Inflammatory macrophage treated with lipopolysaccharide for 1 hour (primary cell): ENCODE measurements around the gene ZNF646.

ENCODE experiments used
- DNase-seq, 2 donors: peaks; one replicate each; pipeline ENCODE4 v3.0.0-alpha.2; 2020 to 2022

Gene ZNF646

DNA sequence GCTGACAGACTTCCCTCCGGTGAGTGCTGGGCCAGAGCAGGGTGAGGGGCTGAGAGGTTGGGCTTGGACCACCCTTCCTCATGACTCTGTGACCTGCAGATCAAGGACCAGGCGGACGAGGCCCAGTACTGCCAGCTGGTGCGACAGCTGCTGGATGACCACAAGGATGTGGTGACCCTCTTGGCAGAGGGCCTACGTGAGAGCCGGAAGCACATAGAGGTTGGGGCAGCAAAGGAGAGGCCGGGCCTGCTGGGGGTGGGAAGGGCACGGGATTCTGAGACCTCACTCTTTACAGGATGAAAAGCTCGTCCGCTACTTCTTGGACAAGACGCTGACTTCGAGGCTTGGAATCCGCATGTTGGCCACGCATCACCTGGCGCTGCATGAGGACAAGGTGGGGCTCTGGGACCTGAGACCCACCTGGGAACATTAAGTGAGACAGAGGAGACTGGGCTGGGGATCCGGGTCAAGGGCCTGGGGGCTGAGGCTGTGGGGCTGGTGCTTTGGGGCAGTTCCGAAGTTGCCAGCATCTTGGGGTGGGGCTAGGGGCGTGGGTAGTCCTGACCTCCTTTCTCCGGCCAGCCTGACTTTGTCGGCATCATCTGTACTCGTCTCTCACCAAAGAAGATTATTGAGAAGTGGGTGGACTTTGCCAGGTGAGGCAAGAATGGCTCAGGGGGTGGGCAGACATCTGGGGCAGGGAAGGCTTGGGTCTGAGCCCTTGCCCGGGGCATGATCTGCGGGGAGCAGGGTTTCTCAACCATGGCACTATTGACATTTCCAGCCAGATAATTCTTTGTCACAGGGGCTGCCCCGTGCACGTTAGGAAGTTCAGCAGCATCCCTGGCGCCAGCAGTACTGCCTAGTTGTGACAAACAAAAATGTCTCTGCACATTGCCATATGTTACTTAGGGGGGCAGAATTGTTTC, 36.1 kb downstream of the ZNF646 start:
- no peak for DNase-seq

DNA sequence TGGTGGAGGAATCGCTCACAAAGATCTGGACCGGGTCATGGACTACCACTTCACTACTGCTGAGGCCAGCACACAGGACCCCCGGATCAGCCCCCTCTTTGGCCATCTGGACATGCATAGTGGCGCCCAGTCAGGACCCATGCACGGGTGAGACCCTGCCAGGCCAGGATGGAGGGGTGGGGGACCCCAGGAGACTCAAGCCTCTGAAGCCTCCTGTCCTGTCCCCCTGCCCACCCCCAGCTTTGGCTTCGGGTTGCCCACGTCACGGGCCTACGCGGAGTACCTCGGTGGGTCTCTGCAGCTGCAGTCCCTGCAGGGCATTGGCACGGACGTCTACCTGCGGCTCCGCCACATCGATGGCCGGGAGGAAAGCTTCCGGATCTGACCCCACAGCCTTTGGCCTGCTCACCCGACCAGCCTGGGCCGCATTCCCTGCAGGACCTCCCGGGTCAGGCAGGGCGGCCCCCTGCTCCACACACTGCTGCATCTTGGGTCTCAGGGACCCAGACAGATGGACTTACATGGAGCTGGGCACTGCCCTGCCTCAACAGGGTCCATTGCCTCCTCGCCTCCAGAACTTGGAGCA, 37.8 kb downstream of the ZNF646 start:
- DNase-seq = no peak

DNA sequence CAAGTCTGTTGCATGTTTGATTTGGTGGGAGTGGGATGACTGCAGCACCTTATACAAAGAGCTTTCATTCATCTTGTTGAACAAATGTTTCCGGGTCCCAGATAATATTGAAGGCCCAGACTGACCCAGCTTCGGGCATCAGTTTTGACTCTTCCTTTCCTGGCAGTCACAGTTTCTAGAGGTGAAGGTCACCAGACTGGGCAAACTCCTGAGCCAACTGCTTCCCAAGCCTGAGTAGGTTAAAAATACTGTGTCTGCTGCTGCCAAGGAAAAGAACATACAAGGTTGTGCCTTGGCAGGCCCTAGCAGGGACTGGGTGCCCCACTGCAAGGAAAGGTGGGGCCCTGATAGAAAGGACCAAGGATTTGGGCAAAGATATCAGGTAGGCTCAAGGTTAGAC, 38.5 kb downstream of the ZNF646 start:
- DNase-seq = no peak

- DNase-seq = peak; percentile 84 to 94
These were observed 39.2 kb downstream of the ZNF646 start for GRCh38 chr16:31113121-31114120.

GRCh38 chr16:31114468-31114867, 40.2 kb downstream of the ZNF646 start:
- DNase-seq = no peak

- peak; percentile 98 to 99 for DNase-seq
These were observed 43.4 kb downstream of the ZNF646 start, which contains the start of gene KAT8 for GRCh38 chr16:31117384-31118222. TSS of gene KAT8 (plus strand) at chr16:31117664. CDS start at chr16:31117682, 18 bp downstream.

DNA sequence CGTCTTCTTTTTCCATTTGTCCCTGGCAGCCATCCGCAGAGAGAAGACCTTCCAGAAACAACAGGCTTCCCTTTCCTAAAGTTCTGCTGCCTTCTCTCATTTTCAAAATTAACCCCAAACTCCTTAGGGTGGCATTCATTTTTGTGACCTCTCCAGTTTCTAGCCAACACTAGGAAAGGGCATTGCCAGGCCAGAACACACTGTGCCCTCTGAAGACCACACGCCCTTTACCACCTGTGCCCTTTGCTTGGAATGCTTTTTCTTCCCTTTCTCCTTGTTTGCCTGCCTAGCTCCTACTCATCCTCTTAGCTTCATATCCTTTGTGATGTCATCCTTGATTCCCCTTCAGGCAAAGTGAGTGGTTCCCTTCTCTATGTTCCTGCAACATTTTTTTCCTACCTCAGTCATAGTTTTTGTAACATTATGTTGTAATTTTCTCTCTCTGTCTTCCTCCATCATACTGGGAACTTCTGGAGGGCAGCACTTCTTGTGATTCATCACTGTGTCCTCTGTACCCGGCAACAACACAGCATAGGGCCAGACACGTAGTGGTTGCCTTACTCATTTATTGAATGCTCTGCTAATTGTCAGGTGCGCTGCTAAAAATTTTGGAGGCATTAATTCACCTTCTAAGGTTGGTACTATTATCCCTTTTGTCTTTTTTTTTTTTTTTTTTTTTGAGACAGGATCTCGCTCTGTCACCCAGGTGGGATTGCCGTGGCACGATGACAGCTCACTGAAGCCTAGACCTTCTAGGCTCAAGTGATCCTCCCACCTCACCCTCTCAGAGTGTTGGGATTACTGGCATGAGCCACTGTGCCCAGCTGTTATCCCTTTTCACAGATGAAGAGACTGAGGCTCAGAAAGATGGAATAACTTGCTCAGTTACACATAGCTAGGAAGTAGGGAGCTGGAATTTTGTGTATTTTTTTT, 44.3 kb downstream of the ZNF646 start:
- DNase-seq = peak; percentile 86 to 96

DNA sequence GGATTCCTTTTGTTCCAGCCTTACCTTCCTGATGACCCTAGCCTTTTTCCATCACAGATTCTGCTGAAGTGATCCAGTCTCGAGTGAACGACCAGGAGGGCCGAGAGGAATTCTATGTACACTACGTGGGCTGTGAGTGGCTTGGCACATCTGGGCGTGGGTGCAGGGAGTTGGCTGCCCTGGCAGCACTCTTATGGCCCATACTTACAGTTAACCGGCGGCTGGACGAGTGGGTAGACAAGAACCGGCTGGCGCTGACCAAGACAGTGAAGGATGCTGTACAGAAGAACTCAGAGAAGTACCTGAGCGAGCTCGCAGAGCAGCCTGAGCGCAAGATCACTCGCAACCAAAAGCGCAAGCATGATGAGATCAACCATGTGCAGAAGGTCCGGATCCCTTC, 45.9 kb downstream of the ZNF646 start:
- no peak for DNase-seq

GRCh38 chr16:31125844-31126243, 51.6 kb downstream of the ZNF646 start:
- no peak for DNase-seq

DNA sequence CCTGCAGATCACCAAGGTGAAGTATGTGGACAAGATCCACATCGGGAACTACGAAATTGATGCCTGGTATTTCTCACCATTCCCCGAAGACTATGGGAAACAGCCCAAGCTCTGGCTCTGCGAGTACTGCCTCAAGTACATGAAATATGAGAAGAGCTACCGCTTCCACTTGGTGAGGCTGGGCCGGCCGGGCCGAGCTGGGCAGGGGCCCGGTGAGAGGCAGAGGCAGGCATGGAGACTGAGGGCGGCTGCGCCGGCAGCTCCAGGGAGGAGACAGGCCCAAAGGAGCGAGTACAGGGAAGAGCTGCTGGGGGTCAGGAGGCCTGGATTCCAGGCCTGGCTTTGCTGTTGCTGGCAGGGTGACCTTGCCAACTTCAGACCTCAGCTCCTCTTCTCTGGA, 53.0 kb downstream of the ZNF646 start:
- no peak for DNase-seq

DNA sequence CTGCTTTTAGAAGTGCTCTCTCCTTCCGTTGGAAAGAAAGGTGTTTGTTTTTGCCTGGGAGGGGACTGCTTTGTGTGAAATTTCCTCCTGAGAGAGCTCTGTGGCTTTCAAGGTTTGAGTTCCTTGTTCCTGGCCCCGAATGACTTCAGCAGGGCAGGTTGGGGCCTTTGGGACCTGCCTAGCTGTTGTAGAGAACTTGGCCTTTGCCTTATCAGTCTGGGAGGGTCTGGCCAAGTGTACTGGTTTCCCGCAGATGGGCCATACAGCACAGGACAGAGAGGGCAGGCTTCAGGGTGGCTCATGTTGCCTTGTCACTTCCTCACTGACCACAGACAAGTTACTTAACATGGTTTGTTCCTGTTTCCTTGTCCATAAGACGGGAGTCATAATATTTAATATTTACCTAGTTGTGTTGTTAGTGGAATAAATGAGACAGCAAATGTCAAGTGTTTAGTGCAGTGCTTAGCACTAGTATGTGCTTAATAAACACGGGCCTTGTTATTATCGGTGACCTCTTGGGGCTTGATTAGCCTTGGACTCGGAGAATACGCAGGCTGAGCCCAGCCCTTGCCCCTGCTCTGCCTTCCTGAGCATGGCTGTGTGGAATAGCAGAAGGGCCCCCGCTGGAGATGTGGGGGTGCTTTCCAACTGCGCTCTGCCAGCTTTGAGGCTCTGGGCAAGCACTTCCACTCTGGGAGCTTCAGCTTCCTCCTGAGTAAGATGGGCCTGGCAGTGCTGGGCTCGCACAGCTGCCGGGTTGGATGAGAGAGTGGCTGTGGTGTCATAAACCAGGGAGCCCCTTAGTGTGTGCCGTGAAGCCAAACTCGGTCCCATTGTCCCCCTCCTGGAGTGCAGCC, 54.7 kb downstream of the ZNF646 start:
- peak; percentile 78 to 87 for DNase-seq

DNA sequence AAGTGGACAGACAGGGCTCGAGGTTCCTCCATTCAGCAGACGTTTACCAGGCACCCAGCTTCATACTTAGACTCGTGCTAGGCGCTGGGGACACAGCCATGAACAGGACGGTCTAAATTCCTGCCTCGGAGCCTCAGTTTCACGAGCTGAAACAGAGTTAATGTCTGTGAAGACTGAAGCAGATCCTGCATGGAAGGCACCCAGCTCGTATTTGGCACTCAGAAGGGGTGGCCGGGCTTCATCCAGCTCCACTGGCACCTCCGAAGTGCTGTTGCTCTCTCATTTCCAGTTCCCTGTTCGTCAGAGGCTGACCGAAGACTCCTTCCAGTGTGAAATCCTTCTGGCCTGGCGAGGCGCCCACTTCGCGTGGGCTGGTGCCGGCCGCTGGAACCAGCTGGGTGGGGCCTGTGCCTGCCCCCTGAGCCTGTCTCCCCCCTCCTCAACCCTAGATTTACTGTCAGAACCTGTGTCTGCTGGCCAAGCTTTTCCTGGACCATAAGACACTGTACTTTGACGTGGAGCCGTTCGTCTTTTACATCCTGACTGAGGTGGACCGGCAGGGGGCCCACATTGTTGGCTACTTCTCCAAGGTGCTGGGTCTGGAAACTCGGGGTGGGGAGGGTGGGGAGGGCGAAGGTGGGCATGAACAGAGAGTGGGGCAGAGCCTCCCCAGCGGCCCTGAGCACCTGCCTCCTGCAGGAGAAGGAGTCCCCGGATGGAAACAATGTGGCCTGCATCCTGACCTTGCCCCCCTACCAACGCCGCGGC, 55.5 kb downstream of the ZNF646 start:
- peak; percentile 69 to 78 for DNase-seq

DNA sequence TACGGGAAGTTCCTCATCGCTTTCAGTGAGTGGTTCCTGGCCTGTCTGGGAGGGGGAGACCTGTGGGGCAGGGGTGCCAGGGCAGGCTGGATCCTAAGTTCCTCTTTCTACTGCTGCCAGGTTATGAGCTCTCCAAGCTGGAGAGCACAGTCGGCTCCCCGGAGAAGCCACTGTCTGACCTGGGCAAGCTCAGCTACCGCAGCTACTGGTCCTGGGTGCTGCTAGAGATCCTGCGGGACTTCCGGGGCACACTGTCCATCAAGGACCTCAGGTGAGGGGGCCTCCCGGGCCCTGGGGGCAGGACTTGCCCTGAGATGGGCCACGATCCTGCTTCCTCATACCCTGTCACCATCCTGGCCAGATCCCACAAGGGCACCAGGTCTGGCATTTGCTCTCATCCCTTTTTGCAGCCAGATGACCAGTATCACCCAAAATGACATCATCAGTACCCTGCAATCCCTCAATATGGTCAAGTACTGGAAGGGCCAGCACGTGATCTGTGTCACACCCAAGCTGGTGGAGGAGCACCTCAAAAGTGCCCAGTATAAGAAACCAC, 56.2 kb downstream of the ZNF646 start:
- DNase-seq = peak in 1 of 2 donors; percentile 51

DNA sequence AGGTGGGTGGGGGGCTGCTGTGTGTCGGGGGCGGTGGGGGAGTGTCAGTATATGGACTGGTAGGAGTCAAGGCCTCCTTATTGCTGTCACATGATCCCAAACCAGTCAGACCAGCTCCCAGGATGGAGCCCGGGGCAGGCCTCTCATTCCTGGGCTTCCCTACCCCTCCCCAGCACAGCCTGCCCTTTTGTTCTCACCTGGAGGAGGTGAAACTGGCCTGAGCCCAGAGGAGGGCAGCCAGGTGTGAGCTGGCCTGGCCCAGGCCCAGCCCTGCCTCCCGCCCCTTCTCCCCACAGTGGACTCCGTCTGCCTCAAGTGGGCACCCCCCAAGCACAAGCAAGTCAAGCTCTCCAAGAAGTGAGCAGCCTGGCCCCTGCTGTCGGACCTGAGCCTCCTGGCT, 56.7 kb downstream of the ZNF646 start:
- DNase-seq = no peak

- no peak for DNase-seq
These were observed 57.2 kb downstream of the ZNF646 start for GRCh38 chr16:31131416-31131815.

GRCh38 chr16:31131841-31132271, 57.6 kb downstream of the ZNF646 start:
- DNase-seq = no peak

DNA sequence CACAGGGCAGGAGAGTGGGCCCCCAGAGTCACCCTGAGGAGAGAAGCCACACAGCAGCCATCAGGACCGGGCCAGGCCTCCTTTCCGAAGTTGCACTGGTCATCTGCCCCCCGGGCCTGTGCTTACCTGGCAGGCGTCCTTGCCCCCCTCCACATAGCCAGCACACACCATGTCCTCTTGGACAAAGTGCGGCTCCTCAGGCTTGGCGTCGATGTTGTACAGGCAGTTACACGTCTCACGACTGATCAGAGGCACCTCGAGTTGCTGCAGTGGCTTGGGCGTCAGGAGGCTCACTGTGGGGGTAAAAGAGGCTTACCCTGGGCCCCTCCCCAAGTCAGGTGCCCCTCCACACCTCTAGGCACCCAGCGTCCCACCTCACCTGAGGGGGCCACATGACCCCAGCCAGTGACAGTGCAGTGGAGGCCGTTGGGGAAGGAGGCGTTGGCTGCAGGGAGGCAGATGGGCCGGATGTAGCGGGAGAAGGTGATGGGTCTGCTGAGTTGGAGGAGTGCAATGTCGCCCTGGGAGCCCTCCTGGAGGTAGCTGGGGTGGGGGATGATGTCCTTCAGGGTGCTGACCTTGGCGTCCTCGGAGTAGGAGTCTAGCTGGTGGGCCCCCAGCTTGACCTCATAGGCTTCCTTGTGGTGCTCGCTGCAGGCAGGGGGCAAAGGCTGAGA, 58.2 kb downstream of the ZNF646 start:
- DNase-seq = no peak

GRCh38 chr16:31133046-31133501, 58.9 kb downstream of the ZNF646 start:
- no peak for DNase-seq
